ENCODE data around the gene TMEM163.

DNA sequence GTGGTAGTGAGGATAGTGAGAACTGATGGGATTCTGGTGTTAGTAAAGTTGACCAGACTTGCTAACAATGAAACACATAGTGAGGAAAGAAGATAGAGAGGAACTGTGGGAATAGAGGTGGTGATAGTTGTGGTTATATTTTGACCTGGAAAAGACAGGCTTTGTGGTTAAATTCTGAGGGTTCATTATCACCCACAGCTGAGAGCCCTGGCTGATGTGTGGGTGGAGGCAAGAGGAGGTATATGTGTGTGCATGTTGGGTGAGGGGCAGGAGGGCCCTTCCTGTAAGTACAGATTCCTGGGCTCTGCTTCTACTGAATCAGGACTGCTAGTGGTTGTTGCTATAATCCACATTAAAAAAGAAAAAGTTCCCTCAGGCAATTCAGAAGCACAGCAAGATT is 26.2 kb upstream of the TMEM163 start:
- TF ChIP-seq, protein P1, sequence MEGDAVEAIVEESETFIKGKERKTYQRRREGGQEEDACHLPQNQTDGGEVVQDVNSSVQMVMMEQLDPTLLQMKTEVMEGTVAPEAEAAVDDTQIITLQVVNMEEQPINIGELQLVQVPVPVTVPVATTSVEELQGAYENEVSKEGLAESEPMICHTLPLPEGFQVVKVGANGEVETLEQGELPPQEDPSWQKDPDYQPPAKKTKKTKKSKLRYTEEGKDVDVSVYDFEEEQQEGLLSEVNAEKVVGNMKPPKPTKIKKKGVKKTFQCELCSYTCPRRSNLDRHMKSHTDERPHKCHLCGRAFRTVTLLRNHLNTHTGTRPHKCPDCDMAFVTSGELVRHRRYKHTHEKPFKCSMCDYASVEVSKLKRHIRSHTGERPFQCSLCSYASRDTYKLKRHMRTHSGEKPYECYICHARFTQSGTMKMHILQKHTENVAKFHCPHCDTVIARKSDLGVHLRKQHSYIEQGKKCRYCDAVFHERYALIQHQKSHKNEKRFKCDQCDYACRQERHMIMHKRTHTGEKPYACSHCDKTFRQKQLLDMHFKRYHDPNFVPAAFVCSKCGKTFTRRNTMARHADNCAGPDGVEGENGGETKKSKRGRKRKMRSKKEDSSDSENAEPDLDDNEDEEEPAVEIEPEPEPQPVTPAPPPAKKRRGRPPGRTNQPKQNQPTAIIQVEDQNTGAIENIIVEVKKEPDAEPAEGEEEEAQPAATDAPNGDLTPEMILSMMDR (IDR thresholded peaks at IDR 0.05; ENCODE audit: poor library complexity): no peak
- no peak for TF ChIP-seq EZH2 (IDR thresholded peaks at IDR 0.05; ENCODE audit: borderline replicate concordance)
- TF ChIP-seq EZH2phosphoT487 (IDR thresholded peaks at IDR 0.05; ENCODE audit: low read depth, severe bottlenecking, unreplicated experiment): no peak

Measured in hepatocyte (in vitro differentiated cells).